K562 (cell line): ENCODE data around the gene NCAM2. TPM values are rescaled to one million over a fixed set of nuclear protein-coding genes. Genes with fewer than 3 reads are reported as not detected.

ENCODE experiments used
- ATAC-seq: fragments of 200-7000 bp; cut with Tn5 transposase; 3 replicates; pipeline ENCODE4 v1.9.1; 2020; ENCODE audit warnings: moderate library complexity
- BruUV-seq: library from RNA; stranded (reverse); fragments of 400-500 nt; replicated peaks from 2 replicates; lab custom pipeline; 2021; lab: Mats Ljungman, UMichigan
- CTCF ChIA-PET: fragments of 300-600 bp; formaldehyde crosslinking; extraction: SDS; loops from one replicate; lab custom pipeline; 2021; ENCODE audit warnings: low intra/inter-chr PET ratio; lab: Yijun Ruan, JAX
- POLR2A ChIA-PET: fragments of 300-600, 350-650 bp; sonication (Branson Sonifier 250); formaldehyde crosslinking; extraction: SDS; loops from one replicate; lab custom pipeline; 2021; ENCODE audit warnings: antibody characterized with exemption, inconsistent platforms; lab: Yijun Ruan, JAX
- DNase-seq, 4 experiments: peaks; one replicate each; pipeline versions ENCODE4 v3.0.0 to v3.0.0-alpha.2; 2011 to 2018; ENCODE audit warnings: low spot score in 3 of 4, mixed read lengths in 3 of 4; ENCODE audit errors: extremely low read depth in 1 of 4
- FAIRE-seq: peaks from 2 replicates; lab custom pipeline; 2011; peaks lifted over from hg19 to GRCh38; lab: Jason Lieb, UNC
- H2AFZ ChIP-seq: 2 replicates; pipeline ENCODE4 v1.6.0; 2011; ENCODE audit warnings: low read depth, low read length, control low read depth, inconsistent platforms
- H3K27ac ChIP-seq: fragments of 200-600 bp; 3 replicates; pipeline ENCODE4 v1.8.0; 2011; ENCODE audit warnings: low read depth, mild to moderate bottlenecking, control low read depth, inconsistent platforms, low read length, moderate library complexity, mixed read lengths; ENCODE audit errors: extremely low read depth
- H3K27me3 ChIP-seq, 2 experiments: fragments of 300-600 bp in 1 of 2; 2 replicates in 1 of 2; 3 replicates in 1 of 2; pipeline versions ENCODE4 v1.6.0 to v1.8.0; 2011; ENCODE audit warnings: inconsistent platforms in 2 of 2, low read length in 2 of 2, mild to moderate bottlenecking in 1 of 2, mixed read lengths in 1 of 2, moderate library complexity in 1 of 2; ENCODE audit not compliant: control insufficient read depth in 2 of 2, insufficient read depth in 2 of 2
- H3K36me3 ChIP-seq: fragments of 300-600 bp; 3 replicates; pipeline ENCODE4 v1.8.0; 2011; ENCODE audit warnings: mild to moderate bottlenecking, low read length, inconsistent platforms; ENCODE audit not compliant: control insufficient read depth, insufficient read depth
- H3K4me1 ChIP-seq, 2 experiments: fragments of 200-600 bp in 1 of 2; replicated peaks in 1 of 2; 2 replicates in 1 of 2; 3 replicates in 1 of 2; pipeline versions ENCODE4 v1.5.1 to v1.8.0; 2011; ENCODE audit warnings: inconsistent platforms in 2 of 2, low read length in 2 of 2, mild to moderate bottlenecking in 1 of 2, mixed read lengths in 1 of 2, moderate library complexity in 1 of 2; ENCODE audit not compliant: control insufficient read depth in 2 of 2, insufficient read depth in 2 of 2
- H3K4me2 ChIP-seq: 2 replicates; pipeline ENCODE4 v1.6.1; 2011; ENCODE audit warnings: low read length, control low read depth, inconsistent platforms, mixed read lengths; ENCODE audit not compliant: insufficient read depth
- H3K4me3 ChIP-seq: fragments of 200-600 bp; sonication (generic), shearing (Covaris generic); 2 replicates; pipeline ENCODE4 v1.5.1; 2016; ENCODE audit warnings: control low read depth, inconsistent platforms
- H3K79me2 ChIP-seq: fragments of 200-600 bp; 3 replicates; pipeline ENCODE4 v1.8.0; 2011; ENCODE audit warnings: low read length, inconsistent platforms; ENCODE audit not compliant: control insufficient read depth, insufficient read depth
- H3K9ac ChIP-seq, 2 experiments: 2 replicates each; pipeline versions ENCODE4 v1.6.0 to v1.6.1; 2011; ENCODE audit warnings: low read depth in 2 of 2, low read length in 2 of 2, control low read depth in 1 of 2, inconsistent platforms in 1 of 2, mild to moderate bottlenecking in 1 of 2, mixed read lengths in 1 of 2; ENCODE audit not compliant: insufficient read depth in 1 of 2
- H3K9me1 ChIP-seq: one replicate; pipeline ENCODE4 v1.6.0; 2011; ENCODE audit warnings: inconsistent platforms, mild to moderate bottlenecking, low read length, moderate library complexity; ENCODE audit not compliant: control insufficient read depth, insufficient read depth
- H3K9me3 ChIP-seq: replicated peaks from 2 replicates; pipeline ENCODE4 v1.5.1; 2011; ENCODE audit warnings: low read depth, low read length, inconsistent platforms; ENCODE audit not compliant: control insufficient read depth, insufficient read depth
- H4K20me1 ChIP-seq: replicated peaks from 2 replicates; pipeline ENCODE4 v1.6.1; 2011; ENCODE audit warnings: low read length, inconsistent platforms, mixed read lengths; ENCODE audit not compliant: control insufficient read depth, insufficient read depth
- DACH1 ChIP-seq: fragments of 450-650 bp; IDR thresholded peaks from 2 replicates; pipeline ENCODE4 v1.6.1; 2018; ENCODE audit not compliant: partially characterized antibody
- FOXP1 ChIP-seq: sonication (generic); formaldehyde crosslinking; IDR thresholded peaks from 2 replicates; pipeline ENCODE4 v1.8.0; 2022; ENCODE audit warnings: mild to moderate bottlenecking, missing genetic modification reagents
- SRSF1 ChIP-seq: fragments of 200-400 bp; formaldehyde crosslinking; IDR thresholded peaks from 2 replicates; pipeline ENCODE4 v1.6.1; 2017; ENCODE audit warnings: mild to moderate bottlenecking, low read depth, low read length, moderate library complexity
- THAP12 ChIP-seq: fragments of 250-450 bp; sonication (Bioruptor Pico); IDR thresholded peaks from 2 replicates; pipeline ENCODE4 v1.9.0; 2021; ENCODE audit warnings: mild to moderate bottlenecking, inconsistent platforms
- WGBS: fragments of 100-300 bp; shearing (Covaris generic); methylation state at CpG from one replicate; pipeline ENCODE4 v1.1.6; 2016; ENCODE audit warnings: low coverage, mixed read lengths; ENCODE audit not compliant: insufficient coverage; ENCODE audit errors: missing lambda C conversion rate; 5-methylcytosine and 5-hydroxymethylcytosine counted together
- in situ Hi-C: fragments of 300-500 bp; cut with MboI; formaldehyde crosslinking; loops from 4 replicates; pipeline ENCODE4 v1.15.0; 2018; ENCODE audit warnings: inconsistent platforms, mixed read lengths
- intact Hi-C: fragments of 100-400 bp; cut with micrococcal nuclease; formaldehyde crosslinking; loops from 2 replicates; pipeline ENCODE4 v1.14.2; 2022
- polyA plus RNA-seq, 8 experiments: library from polyadenylated mRNA; depleted of rRNA in 4 of 8; stranded (reverse) in 5 of 8; unstranded in 3 of 8; fragments of >200 nt; fragmentation: Nextera tagmentation in 2 of 8; fragmentation: Illumina TruSeq in 1 of 8; extraction: Ambion mirVana in 2 of 8; extraction: Trizol in 1 of 8; gene quantifications; 2 replicates each; pipeline versions ENCODE4 v1.2.1 to v1.2.3, GENCODE V29; 2011 to 2014; ENCODE audit warnings: inconsistent platforms in 1 of 8, missing spikeins in 1 of 8
- total RNA-seq, 7 experiments: library from RNA; depleted of rRNA in 6 of 7; stranded (reverse); fragments of >200 nt in 6 of 7; fragmentation: Illumina TruSeq in 2 of 7; extraction: Trizol in 2 of 7; gene quantifications; 2 replicates each; pipeline versions ENCODE4 v1.2.1 to v1.2.3, GENCODE V29; 2011 to 2021; ENCODE audit warnings: low replicate concordance in 1 of 7
- TF ChIP-seq, protein P1 (sequence below): fragments of 250-450 bp; sonication (Bioruptor Pico); IDR thresholded peaks from 2 replicates; pipeline ENCODE4 v1.8.0; 2021; ENCODE audit warnings: mild to moderate bottlenecking, moderate library complexity

The NCAM2 gene
- total and polyA plus RNA-seq, 9 of the 15 experiments (the other 6 are each of a cell fraction or from before 2014, with no cell fraction given), result 14.0 to 58.2 (median 27.8) TPM

DNA sequence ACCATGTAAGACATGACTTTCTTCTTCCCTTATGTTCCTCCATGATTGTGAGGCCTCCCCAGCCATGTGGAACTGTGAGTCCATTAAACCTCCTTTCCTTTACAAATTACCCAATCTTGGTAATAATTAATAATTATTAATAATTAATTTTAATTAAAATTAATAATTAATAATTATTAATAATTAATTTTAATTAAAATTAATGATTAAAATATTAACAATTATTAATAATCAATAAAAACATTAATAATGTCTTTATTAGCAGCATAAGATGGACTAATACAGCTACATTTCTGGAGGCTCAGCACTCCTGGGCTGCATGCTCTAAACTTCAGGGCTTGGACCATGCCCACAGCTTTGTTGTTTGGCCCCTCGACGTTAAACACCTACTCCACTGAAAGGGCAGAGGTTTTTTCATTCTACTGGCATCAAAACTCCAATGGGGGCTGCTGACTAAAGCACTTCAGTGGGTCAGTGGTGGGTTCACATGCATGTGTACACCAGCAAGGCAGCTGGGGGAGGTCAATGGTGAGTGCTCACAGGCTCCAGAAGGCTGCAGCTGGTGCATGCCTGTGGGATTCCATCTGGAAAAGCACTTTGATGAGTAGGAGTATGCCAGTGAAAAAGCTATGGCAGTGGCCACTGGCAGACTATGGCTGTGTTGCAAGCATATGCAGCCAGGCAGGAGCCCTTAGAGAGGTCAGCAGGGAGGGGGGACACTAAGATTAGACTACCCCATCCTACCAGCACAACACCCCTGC is 561.3 kb downstream of the NCAM2 start:
- ATAC-seq, result no peak
- WGBS, result 0% methylated on average over 2 of the region's 2 CpGs
- Histone ChIP-seq H4K20me1 (no peaks in the 10 kb centered on the region), H3K4me3 (no peak overlapping the region), H3K36me3 (no peaks in the 10 kb centered on the region), H3K9ac (no peak overlapping the region), H3K9me3 (no peaks in the 10 kb centered on the region), H3K4me1 (no peaks in the 10 kb centered on the region), H3K27ac (no peak overlapping the region), H3K9me1 (no peaks in the 10 kb centered on the region), H3K4me2 (no peak overlapping the region), H2AFZ (no peak overlapping the region), H3K27me3 (no peaks in the 10 kb centered on the region), H3K79me2 (no peaks in the 10 kb centered on the region)
- TF ChIP-seq SRSF1 (no peak), FOXP1 (CRISPR knock-in tag) (no peak), DACH1 (peak; percentile 74), THAP12 (no peak)
- TF ChIP-seq, protein P1, sequence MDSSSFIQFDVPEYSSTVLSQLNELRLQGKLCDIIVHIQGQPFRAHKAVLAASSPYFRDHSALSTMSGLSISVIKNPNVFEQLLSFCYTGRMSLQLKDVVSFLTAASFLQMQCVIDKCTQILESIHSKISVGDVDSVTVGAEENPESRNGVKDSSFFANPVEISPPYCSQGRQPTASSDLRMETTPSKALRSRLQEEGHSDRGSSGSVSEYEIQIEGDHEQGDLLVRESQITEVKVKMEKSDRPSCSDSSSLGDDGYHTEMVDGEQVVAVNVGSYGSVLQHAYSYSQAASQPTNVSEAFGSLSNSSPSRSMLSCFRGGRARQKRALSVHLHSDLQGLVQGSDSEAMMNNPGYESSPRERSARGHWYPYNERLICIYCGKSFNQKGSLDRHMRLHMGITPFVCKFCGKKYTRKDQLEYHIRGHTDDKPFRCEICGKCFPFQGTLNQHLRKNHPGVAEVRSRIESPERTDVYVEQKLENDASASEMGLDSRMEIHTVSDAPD (CRISPR knock-in tag), result no peak
- ChIA-PET CTCF (no interaction called here), POLR2A (no interaction called here)
- DNase-seq, result peak in 2 of 4 experiments; percentile 3 to 5
- BruUV-seq, result no TSS peak
- intact Hi-C loops (no loop called here), in situ Hi-C loops (no loop called here)
- no peak for FAIRE-seq
